ENCODE data around the gene TBRG4.

Gene TBRG4

DNA sequence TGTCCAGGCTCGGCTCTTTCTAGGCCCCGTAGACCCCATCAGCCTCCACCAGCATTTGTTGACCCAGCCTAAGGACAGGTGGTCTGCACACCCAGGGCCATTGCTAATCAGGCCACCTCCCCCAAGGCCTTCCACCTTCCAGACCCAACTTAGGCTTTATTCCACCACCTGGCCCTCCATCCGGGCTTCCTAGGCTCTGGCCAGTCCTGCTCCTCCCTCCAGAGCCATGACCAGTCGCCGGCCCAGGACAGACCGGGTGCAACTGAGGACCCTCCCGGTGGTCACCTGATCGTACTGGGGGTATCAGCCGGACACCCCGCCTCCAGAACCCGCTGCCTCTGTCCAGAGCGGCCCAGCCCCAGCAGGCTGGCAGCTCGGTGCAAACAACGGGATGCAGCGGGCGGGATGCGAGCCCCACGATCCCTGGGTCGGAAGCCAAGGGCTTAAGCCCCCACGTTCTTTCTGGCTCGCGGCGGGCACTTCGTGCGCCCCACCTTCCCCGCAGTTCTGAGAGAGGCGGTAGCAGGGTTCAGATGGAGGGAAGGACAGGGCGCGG lies 23.3 kb downstream of the TBRG4 start:
- DNase-seq, result no peak

GRCh38 chr7:45087301-45088145 lies 24.0 kb downstream of the TBRG4 start:
- DNase-seq, result no peak

DNA sequence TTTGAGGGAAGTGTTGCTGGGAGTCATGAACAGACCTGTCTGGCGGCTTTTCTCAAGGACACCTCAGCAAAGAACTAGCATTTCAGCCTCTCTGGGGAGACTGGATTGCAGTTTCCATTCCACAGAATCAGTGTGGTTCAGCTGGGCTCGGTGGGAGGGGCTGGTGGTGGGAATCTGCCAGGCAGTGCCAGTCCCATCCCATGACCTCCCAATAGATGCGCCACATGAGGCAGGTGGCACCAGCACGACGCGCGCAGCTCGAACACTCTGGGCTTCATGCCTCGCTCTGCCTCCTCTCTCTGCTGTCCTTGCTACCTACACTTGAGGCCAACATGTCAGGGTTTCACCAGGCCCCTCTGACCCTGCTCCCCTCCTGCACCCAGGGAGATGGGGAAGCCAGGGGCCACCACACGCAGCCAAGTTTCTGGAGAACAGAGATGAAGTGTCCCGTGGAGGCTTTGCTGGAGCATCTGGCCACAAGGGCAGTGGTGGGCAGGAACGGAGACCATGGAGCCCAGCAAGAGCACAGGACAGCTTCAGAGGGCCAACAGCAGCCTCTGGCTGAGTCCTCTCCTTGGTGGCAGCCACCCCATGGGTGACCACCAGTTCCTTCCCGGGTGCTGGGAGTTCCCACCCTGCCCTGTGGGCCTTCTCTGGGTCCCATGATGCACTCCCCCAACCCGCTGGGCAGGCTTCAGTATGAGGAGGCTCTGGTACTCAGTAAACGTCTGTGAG lies 25.0 kb downstream of the TBRG4 start:
- no peak for DNase-seq

DNA sequence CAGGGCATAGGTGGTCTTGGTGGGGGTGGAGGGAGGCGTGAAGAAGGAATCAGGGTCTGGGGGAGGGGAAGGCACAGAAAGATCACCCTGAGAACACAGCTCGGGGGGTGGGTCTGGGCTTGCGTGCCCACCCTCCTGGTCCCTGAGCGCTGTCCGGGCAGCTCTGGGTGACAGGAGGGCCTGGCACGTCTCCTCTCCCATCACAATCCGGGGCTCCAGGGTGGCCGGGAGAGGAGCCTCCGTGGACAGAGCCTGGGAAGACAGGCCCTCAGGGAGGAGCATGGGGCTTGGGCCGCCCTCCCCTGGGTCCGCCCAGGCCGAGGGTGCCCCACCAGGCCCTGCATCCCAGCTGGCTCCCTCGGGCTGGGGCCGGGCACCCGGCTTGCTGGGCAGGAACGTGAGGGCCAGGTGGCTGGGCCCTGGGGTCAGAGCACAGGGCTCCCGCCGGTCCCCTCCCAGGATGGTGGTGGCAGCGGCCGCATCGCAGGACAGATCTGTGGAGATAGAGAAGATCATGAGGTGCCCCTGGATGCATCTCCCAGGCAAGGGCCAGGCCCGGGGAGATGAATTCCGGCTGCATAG lies 25.8 kb downstream of the TBRG4 start:
- DNase-seq, result no peak

- DNase-seq, result no peak
Measured at GRCh38 chr7:45084901-45085618, 26.4 kb downstream of the TBRG4 start.

- DNase-seq, result no peak
Measured at GRCh38 chr7:45084336-45084735, 27.2 kb downstream of the TBRG4 start.

DNA sequence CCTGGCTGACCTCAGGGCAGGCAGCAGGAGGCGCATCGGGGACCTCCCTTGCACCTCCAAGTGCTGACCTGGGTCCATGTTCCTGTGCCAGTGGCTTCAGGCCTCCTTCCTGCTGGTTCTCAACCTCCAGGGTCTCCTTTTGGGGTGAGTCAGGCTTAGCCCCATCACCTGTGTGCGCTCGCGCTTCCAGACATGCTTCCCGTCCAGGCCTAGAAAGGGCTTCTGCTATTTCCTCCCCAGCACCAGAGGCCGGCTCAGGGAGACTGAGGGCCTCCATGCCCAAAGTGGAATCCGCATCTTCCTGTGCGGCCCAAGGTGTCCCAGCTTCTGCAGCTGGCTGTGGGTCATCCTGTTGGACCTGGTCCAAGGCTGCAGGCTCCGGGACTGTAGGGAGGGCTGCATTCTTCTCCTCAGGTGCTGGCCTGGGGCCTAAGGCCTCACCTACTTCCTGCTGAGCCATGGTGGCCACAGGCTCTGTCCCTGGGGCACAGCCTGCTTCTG lies 28.6 kb downstream of the TBRG4 start:
- DNase-seq, result no peak

- no peak for DNase-seq
Measured at GRCh38 chr7:45082031-45082830, 29.3 kb downstream of the TBRG4 start.

GRCh38 chr7:45081670-45081974 lies 29.9 kb downstream of the TBRG4 start:
- DNase-seq, result no peak

DNA sequence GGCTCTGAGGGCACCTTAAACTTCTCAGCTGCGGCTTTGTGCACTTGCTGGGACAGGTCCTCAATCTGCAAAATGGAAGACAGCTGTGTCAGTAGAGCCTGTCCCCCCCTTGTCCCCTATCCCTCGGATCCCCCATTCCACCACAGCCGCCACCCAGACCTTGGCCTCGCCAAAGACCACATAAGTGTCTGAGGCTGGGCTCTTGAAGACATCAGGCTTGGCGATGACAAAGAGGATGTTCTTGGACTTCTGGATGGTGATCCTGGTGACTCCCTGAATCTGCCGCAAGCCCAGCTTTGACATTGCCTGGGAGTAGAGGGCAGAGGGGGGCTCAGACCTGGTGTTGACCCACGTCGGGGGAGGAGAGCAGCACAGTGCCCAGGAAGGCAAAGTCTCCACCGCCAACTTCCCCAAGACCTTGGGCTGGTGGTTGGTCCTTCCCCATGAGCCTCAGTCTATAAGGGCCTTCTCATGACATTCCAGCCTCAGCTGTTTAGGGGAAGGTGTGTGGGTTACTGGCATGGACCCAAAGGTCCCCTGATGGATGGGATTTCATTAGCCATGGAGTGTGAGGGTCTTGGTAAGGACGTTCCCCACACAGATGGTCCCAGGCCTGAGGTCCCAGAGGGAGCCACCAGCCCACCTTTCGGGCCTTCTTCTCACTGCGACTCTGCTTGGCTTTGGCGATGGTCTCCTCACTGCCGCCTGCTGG lies 30.4 kb downstream of the TBRG4 start:
- DNase-seq, result no peak

- no peak for DNase-seq
Measured at GRCh38 chr7:45080265-45080957, 31.1 kb downstream of the TBRG4 start.

GRCh38 chr7:45078125-45078681 lies 33.3 kb downstream of the TBRG4 start:
- no peak for DNase-seq

- DNase-seq, result no peak
Measured at GRCh38 chr7:45077579-45077978, 33.9 kb downstream of the TBRG4 start.

DNA sequence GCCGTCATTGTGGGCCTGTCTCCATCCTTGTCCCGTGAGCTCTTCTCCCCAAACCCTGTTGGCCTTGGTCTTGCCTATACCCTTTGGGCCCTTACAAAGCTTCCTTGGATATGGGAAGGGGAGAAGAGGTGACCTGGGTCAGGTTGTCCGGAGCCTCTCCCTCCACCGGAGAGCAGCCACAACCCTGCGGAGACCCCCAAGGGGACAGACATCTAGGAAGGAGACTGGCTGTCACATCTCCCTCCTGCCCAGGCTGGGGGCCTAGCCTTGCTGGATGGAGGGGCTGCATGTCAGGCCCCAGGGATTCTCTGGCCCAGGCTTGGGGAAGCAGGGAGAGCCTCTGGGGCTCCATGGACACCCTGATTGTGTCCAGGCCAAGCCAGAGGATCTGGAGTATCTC lies 34.6 kb downstream of the TBRG4 start:
- no peak for DNase-seq

DNA sequence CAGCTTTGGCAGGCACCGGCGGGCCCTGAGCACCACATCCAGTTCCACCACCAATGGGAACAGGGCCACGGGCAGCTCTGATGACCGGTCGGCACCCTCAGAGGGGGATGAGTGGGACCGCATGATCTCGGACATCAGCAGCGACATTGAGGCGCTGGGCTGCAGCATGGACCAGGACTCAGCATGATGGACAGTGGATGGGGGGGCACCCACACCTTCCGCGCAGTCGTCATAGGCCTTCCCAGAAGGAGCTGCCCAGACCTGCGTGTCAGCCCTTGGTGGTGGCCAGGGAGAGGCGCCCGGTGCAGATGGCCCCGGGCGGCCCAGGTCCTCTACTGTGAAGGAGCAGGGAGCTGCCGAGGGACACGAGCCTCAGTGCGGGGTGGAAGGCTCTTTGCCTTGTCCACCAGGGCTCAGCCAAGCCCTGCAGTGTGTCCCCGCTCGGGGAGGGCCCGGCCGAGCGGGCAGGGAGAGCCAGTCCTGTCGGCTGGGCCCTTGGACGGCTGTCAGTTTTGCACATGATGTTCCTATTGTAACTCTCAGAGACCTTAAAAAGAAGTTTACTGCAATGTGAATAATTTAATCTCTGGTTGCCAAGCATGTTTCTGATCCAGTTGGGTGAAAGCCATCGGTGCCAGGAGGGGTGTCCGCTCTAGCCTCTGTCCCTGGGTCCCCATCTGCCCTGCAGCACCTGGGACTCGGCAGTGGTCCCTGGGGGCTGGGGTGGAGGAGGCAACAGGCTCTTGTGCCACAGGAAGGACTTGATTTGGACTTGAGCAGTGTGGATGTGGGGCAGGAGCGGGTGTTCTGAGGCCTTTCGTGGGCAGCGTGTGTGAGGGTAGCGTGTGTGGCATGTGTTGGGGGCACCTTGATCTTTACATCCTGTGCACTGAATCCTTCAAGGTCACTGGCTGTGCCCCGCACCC lies 35.4 kb downstream of the TBRG4 start:
- DNase-seq, result no peak

DNA sequence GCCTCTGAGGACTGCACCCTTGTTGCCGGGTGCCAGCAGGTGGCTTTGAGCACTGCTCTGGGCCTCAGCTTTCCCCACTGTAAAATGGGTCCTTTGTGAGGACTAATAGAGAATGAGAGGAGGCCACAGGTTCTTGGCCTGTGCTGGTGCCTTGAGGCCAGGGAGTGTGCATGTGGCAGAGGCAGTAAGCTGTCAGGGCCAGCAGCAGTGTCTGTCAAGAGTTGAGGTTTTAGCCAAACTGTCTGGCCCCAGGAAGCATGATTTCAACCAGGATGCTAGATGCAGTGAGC lies 36.2 kb downstream of the TBRG4 start:
- no peak for DNase-seq

DNA sequence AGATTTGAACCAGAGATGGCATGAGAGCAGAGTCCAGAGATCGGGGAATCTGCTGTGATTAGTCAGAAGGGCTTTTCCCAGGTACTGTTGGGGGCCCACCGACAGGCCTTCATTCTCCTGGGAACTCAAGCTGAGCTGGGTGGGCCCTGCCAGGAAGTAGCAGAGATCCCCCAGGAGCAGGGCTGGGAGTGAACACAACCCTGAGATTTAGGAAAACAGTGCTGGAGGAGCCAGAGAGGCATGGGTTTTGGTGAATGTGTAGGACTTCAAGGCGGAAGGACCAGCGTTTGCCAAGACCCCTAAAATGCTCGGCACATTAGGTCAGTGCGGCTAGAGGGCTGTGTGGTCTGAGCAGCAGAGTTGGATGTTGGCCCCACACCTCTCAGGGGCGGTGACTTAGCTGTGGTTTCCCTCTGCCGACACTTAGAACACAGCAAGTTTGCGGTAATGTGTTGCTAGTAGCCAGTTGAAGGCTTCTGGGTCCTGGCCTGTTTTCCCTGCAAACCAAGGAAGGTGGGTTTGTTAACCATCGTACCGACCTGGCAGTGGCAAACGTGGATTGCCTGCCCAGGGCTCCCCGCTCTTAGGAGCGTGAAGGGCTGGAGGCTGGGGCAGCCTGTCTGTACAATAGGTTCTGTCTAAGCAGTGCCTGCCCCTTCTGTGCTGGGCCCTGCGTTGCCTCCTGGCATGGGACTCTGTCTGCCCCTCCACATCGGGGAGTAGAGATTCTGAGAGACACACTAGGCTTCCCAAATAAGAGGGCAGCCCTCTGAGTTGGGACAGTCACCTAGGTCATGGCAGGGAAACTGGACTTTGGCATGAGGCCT lies 36.8 kb downstream of the TBRG4 start:
- no peak for DNase-seq

GRCh38 chr7:45073786-45074527 lies 37.5 kb downstream of the TBRG4 start:
- DNase-seq, result no peak
